ENCODE results near the gene RAB3GAP1.

The RAB3GAP1 gene

DNA sequence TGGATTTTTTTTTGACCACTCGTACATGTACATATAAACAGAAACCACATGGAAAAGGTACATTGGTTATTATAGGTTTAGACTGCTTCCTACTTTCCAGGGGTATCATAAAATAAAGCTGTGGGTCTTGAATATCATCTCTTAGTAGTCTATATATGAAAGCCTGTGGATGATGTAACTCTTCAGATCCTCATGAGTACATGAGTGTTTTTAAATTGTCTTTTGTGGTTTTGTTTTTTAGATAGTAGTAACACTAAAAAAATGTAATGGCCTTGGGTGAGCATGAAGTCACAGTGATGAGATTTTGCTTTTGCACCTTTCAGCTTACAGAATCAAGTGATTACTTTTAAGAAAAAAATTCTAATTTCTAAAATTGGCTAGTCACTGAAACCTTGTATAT, 80.2 kb downstream of the RAB3GAP1 start:
- H3K4me1 ChIP-seq (ENCODE audit: insufficient read depth, low read length, severe bottlenecking), result no peaks in the 10 kb centered on the region
- H3K4me3 ChIP-seq (ENCODE audit: low read depth, low read length, poor library complexity, severe bottlenecking), result no peak overlapping the region
- no peaks in the 10 kb centered on the region for H3K27me3 ChIP-seq (ENCODE audit: insufficient read depth, low read length)
- H3K79me2 ChIP-seq (ENCODE audit: insufficient read depth, low read length), result no peaks in the 10 kb centered on the region
- TF ChIP-seq CTCF (IDR thresholded peaks at IDR 0.05; ENCODE audit: low read length), result no peak
- TF ChIP-seq EZH2 (IDR thresholded peaks at IDR 0.05; ENCODE audit: borderline replicate concordance, low read length), result no peak
- no peaks in the 10 kb centered on the region for H3F3A ChIP-seq (ENCODE audit: insufficient read depth, low read length)
- no peaks in the 10 kb centered on the region for H4K20me1 ChIP-seq (ENCODE audit: insufficient read depth, low read length)
- no peaks in the 10 kb centered on the region for H3K9me3 ChIP-seq (ENCODE audit: low read length)
- no peak overlapping the region for H3K27ac ChIP-seq (ENCODE audit: low read depth, low read length, poor library complexity, severe bottlenecking)
- H3K9me2 ChIP-seq (ENCODE audit: low read depth, low read length), result no peaks in the 10 kb centered on the region
- H3K36me3 ChIP-seq (ENCODE audit: insufficient read depth, low read length), result peaks cover 83% of the 10 kb centered on the region
- H2AFZ ChIP-seq (ENCODE audit: low read length), result no peak overlapping the region
- H3K9ac ChIP-seq (ENCODE audit: low read length), result no peak overlapping the region
- H3K4me2 ChIP-seq (ENCODE audit: low read length), result no peak overlapping the region

DNA sequence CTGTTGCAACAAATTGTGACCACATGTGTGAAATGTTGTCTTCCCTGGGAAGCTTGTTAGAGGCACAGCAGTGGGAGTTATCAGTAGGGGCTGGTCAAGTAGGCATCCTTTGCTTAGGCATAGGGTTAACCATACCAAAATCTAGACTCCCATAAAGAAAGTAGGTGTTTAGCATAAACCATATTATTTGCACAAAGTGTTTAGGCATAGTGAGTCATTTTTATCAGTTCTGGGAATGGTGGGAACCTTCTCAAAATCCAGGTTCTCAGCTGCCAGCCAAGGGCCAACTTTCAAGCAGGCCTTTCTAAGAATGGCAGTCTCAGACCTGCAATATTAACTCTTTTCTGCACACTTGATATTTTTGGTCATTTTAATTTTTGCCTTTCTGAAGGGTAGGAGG, 88.5 kb downstream of the RAB3GAP1 start:
- no peaks in the 10 kb centered on the region for H3K9me2 ChIP-seq (ENCODE audit: low read depth, low read length)
- no peaks in the 10 kb centered on the region for H3K27me3 ChIP-seq (ENCODE audit: insufficient read depth, low read length)
- TF ChIP-seq EZH2 (IDR thresholded peaks at IDR 0.05; ENCODE audit: borderline replicate concordance, low read length), result no peak
- H2AFZ ChIP-seq (ENCODE audit: low read length), result no peak overlapping the region
- no peaks in the 10 kb centered on the region for H4K20me1 ChIP-seq (ENCODE audit: insufficient read depth, low read length)
- no peak overlapping the region for H3K4me3 ChIP-seq (ENCODE audit: low read depth, low read length, poor library complexity, severe bottlenecking)
- no peak overlapping the region for H3K27ac ChIP-seq (ENCODE audit: low read depth, low read length, poor library complexity, severe bottlenecking)
- no peak overlapping the region for H3K4me2 ChIP-seq (ENCODE audit: low read length)
- H3K4me1 ChIP-seq (ENCODE audit: insufficient read depth, low read length, severe bottlenecking), result no peaks in the 10 kb centered on the region
- H3K9me3 ChIP-seq (ENCODE audit: low read length), result peaks cover 10% of the 10 kb centered on the region
- H3K79me2 ChIP-seq (ENCODE audit: insufficient read depth, low read length), result no peaks in the 10 kb centered on the region
- no peak overlapping the region for H3K9ac ChIP-seq (ENCODE audit: low read length)
- no peaks in the 10 kb centered on the region for H3F3A ChIP-seq (ENCODE audit: insufficient read depth, low read length)
- H3K36me3 ChIP-seq (ENCODE audit: insufficient read depth, low read length), result peaks cover 88% of the 10 kb centered on the region

GRCh38 chr2:135142323-135142722, 90.2 kb downstream of the RAB3GAP1 start:
- Histone ChIP-seq H3K27ac (ENCODE audit: low read depth, low read length, poor library complexity, severe bottlenecking) (no peak overlapping the region), H3K27me3 (ENCODE audit: insufficient read depth, low read length) (no peaks in the 10 kb centered on the region), H3K9me3 (ENCODE audit: low read length) (peaks cover 10% of the 10 kb centered on the region), H3K4me2 (ENCODE audit: low read length) (no peak overlapping the region), H3K36me3 (ENCODE audit: insufficient read depth, low read length) (peaks cover 76% of the 10 kb centered on the region), H3F3A (ENCODE audit: insufficient read depth, low read length) (no peaks in the 10 kb centered on the region), H2AFZ (ENCODE audit: low read length) (no peak overlapping the region), H4K20me1 (ENCODE audit: insufficient read depth, low read length) (no peaks in the 10 kb centered on the region), H3K79me2 (ENCODE audit: insufficient read depth, low read length) (no peaks in the 10 kb centered on the region), H3K9me2 (ENCODE audit: low read depth, low read length) (no peaks in the 10 kb centered on the region), H3K9ac (ENCODE audit: low read length) (no peak overlapping the region), H3K4me3 (ENCODE audit: low read depth, low read length, poor library complexity, severe bottlenecking) (no peak overlapping the region), H3K4me1 (ENCODE audit: insufficient read depth, low read length, severe bottlenecking) (no peaks in the 10 kb centered on the region)
- no peak for TF ChIP-seq EZH2 (IDR thresholded peaks at IDR 0.05; ENCODE audit: borderline replicate concordance, low read length)
- TF ChIP-seq CTCF (IDR thresholded peaks at IDR 0.05; ENCODE audit: low read length), result no peak

DNA sequence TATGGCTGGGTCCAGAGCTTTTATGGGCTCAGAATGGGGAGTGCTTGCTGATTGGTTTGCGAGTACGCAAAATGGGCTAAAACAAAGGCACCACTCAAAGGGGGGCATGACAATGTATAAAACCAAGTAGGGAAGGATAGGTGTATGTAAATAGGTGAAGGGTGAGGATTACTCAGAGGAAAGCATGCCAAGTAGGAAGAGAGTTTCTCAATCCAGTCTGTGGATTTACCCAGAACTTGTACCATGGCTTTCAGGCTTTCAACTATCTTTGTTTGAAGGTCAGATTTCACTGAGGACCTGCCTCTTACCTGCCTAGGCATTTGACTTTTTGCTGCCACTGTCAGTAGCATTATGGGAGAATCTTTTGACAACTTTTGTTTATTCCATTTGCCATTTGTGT, 92.3 kb downstream of the RAB3GAP1 start:
- no peaks in the 10 kb centered on the region for H3K79me2 ChIP-seq (ENCODE audit: insufficient read depth, low read length)
- peaks cover 62% of the 10 kb centered on the region for H3K36me3 ChIP-seq (ENCODE audit: insufficient read depth, low read length)
- no peak for TF ChIP-seq EZH2 (IDR thresholded peaks at IDR 0.05; ENCODE audit: borderline replicate concordance, low read length)
- TF ChIP-seq CTCF (IDR thresholded peaks at IDR 0.05; ENCODE audit: low read length), result no peak
- no peaks in the 10 kb centered on the region for H3K4me1 ChIP-seq (ENCODE audit: insufficient read depth, low read length, severe bottlenecking)
- no peak overlapping the region for H2AFZ ChIP-seq (ENCODE audit: low read length)
- H4K20me1 ChIP-seq (ENCODE audit: insufficient read depth, low read length), result no peaks in the 10 kb centered on the region
- H3K4me2 ChIP-seq (ENCODE audit: low read length), result no peak overlapping the region
- H3K27ac ChIP-seq (ENCODE audit: low read depth, low read length, poor library complexity, severe bottlenecking), result no peak overlapping the region
- no peaks in the 10 kb centered on the region for H3F3A ChIP-seq (ENCODE audit: insufficient read depth, low read length)
- H3K4me3 ChIP-seq (ENCODE audit: low read depth, low read length, poor library complexity, severe bottlenecking), result no peak overlapping the region
- no peaks in the 10 kb centered on the region for H3K27me3 ChIP-seq (ENCODE audit: insufficient read depth, low read length)
- peaks cover 10% of the 10 kb centered on the region for H3K9me3 ChIP-seq (ENCODE audit: low read length)
- H3K9ac ChIP-seq (ENCODE audit: low read length), result no peak overlapping the region
- no peaks in the 10 kb centered on the region for H3K9me2 ChIP-seq (ENCODE audit: low read depth, low read length)

Measured in OCI-LY1 (cell line).